ENCODE measurements around the gene CEPT1. TPM values are rescaled to one million over a fixed set of nuclear protein-coding genes. Genes with fewer than 3 reads are reported as not detected.

Gene CEPT1
- total RNA-seq, 1 donor from 2014 or later = 49.9 TPM

- DNase-seq (ENCODE audit: low spot score) = no peak
Measured at GRCh38 chr1:111145963-111146768, 6.1 kb downstream of the CEPT1 start.

DNA sequence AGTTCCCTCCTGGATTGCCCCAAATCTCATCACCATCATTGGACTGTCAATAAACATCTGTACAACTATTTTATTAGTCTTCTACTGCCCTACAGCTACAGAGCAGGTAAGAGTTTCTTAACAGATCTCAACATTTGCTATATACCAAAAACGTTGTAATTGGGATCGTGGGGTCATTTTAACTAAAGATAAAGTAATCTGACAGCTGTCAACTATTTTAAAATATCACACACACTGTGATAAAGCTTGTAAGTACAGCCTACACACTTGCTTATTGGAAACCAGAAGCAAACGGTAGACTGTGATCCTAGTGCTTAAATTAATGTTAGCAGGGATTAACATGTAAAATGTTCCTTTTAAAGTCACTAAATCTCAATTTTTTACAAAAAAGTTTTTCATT lies 7.9 kb downstream of the CEPT1 start:
- no peak for DNase-seq (ENCODE audit: low spot score)

- DNase-seq (ENCODE audit: low spot score) = no peak
Measured at GRCh38 chr1:111148376-111148881, 8.4 kb downstream of the CEPT1 start.

- no peak for DNase-seq (ENCODE audit: low spot score)
Measured at GRCh38 chr1:111151838-111152237, 11.8 kb downstream of the CEPT1 start.

DNA sequence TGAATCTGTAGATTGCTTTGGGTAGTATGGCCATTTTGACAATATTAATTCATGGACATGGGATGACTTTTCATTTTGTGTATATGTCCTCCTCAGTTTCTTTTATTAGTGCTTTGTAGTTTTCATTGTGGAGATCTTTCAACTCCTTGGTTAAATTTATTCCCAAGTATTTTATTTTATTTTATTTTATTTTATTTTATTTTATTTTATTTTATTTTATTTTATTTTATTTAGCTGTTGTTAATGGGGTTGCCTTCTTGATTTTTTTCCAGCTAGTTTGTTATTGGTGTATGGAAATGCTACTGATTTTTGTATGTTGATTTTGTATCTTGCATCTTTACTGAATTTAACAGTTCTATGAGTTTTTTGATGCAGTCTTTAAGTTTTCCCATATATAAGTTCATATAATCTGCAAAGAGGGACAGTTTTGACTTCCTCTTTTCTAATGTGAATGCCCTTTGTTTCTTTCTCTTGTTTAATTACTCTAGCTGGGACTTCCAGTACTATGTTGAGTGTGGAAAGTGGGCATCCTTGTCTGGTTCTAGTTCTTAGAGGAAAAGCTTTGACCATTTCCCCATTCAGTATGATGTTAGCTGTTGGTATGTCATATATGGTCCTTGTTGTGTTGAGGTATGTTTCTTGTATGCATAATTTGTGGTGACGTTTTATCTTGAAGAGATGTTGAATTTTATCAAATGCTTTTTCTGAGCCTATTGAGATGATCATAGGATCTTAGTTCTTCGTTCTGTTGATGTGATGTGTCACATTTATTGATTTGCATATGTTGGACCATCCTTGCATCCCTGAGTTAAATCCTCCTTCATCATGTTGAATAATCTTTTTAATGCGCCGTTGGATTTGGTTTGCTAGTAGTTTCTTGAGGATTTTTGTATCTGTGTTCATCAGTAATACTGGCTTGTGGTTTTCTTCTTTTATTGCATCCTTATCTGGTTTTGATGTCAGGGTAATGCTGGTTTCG lies 14.3 kb downstream of the CEPT1 start:
- DNase-seq (ENCODE audit: low spot score) = no peak

DNA sequence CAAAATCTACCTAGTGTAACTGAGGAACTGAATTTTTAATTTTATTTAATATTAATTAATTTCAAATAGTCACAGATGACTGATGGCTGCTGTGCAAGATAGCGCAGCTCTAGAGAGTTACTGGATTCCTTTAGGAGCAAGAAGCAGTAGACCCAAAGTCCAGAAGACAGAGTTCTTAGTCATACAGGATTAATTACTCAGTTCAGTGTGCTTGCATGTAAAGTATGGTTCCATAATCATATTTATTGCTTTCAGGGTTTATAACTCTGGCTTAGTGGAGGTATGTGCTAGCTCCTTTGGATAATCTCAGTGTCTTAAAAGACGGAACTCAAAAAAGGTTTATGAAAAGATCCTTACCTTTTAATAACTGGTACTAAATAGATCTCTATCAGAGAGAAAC lies 17.4 kb downstream of the CEPT1 start:
- DNase-seq (ENCODE audit: low spot score) = no peak

GRCh38 chr1:111161843-111162487 lies 21.9 kb downstream of the CEPT1 start:
- DNase-seq (ENCODE audit: low spot score) = no peak

- DNase-seq (ENCODE audit: low spot score) = no peak
Measured at GRCh38 chr1:111162488-111162880, 22.5 kb downstream of the CEPT1 start.

- no peak for DNase-seq (ENCODE audit: low spot score)
Measured at GRCh38 chr1:111163363-111163762, 23.3 kb downstream of the CEPT1 start.

GRCh38 chr1:111164151-111164550 lies 24.1 kb downstream of the CEPT1 start:
- DNase-seq (ENCODE audit: low spot score) = no peak

GRCh38 chr1:111172463-111172862 lies 32.4 kb downstream of the CEPT1 start:
- no peak for DNase-seq (ENCODE audit: low spot score)

DNA sequence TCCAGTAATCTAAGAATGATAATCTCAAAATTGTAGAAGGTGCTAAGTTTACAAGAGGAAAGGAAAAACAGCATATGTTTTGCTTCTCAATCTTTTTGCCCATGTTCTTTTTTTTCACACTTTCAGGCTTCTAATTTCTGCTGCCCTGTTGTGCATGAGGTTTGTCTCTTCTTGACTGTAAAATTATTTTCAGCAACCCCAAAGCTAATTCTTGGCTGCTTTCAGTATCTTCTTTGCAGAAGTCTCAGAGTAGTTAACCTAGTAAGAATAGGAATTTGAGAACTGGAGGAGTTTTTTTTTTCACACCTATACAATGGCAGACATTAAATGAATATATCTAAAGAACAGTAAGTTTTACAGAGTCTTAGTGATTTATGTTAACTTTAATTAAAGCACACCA lies 34.0 kb downstream of the CEPT1 start:
- DNase-seq (ENCODE audit: low spot score) = no peak

DNA sequence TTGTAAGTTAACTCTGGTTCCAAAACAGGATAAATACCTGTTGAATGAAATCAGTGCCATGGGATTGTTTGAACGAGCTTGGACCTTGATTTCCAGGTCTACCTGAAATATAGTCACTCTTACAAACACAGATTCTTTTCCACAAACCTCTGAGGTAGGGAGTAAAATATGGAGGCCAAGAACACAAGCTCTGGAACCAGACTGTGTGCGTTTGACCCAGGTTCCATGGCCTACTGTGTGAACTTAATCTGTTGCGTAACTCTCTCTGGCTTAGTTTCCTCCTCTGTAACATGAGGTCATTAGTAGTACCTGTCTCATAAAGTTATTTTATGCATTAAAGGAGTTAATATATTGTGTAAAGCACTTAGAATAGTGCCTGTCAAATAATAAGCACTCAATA lies 35.3 kb downstream of the CEPT1 start:
- no peak for DNase-seq (ENCODE audit: low spot score)

GRCh38 chr1:111176678-111177077 lies 36.7 kb downstream of the CEPT1 start:
- DNase-seq (ENCODE audit: low spot score) = no peak

GRCh38 chr1:111179968-111180533 lies 40.0 kb downstream of the CEPT1 start:
- no peak for DNase-seq (ENCODE audit: low spot score)

DNA sequence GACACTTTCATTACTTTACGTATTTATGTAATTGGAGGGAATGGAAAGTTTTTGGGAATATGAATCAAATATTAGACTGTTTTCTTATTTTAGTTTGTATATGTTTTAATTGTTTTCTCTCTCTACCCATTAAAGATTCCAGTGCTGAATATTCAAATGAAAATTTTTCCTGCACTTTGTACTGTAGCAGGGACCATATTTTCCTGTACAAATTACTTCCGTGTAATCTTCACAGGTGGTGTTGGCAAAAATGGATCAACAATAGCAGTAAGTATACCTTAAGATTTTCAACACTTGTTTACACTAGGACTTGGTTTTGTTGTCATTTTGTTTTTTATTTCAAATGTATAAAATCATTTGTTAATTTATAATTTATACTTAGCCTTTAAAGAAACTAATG lies 42.0 kb downstream of the CEPT1 start:
- no peak for DNase-seq (ENCODE audit: low spot score)

GRCh38 chr1:111183308-111184069 lies 43.5 kb downstream of the CEPT1 start:
- DNase-seq (ENCODE audit: low spot score) = no peak

- DNase-seq (ENCODE audit: low spot score) = no peak
Measured at GRCh38 chr1:111184663-111185062, 44.6 kb downstream of the CEPT1 start.

DNA sequence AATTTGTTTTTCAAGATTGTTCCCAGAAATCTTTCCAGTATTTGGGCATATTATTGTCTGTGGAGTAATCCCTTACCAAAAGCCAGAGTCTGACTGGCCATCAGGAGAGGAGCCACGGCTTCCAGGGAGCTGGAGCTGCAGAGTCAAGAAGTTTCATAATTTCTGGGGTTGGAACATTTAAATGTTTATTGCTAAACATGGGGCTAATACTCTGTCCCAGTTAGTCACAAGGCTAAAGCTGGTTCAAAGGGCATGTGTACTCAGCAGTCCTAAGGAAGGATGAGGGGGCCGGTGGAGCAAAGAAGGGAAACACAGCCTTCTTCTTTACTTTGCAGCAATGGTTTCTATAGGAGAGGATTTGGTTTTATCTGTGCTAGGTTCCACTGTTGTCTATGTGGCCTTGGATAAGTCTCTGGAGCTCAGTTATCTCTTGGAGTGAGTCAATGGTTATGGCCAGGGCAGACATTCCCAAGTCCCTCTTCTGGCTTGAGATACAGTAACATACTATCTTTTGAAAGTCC lies 51.0 kb downstream of the CEPT1 start:
- no peak for DNase-seq (ENCODE audit: low spot score)

GRCh38 chr1:111191496-111191895 lies 51.5 kb downstream of the CEPT1 start:
- no peak for DNase-seq (ENCODE audit: low spot score)

All from mesenteric fat pad (tissue), 1 donor.